Endothelial cell of umbilical vein (primary cell): ENCODE data around the gene SSTR5. TPM values are rescaled to one million over a fixed set of nuclear protein-coding genes. Genes with fewer than 3 reads are reported as not detected.
"Not testable (repeated sequence)": the region's sequence is repeated elsewhere in the genome, so short reads cannot be mapped to it uniquely, and the experiment has no call there.

Source experiments
- BruUV-seq: library from RNA; stranded (reverse); fragments of 400-500 nt; replicated peaks from 2 replicates; lab custom pipeline; 2021; lab: Mats Ljungman, UMichigan
- CTCF ChIA-PET: fragments of 300-600, 350-600 bp; sonication (Branson Sonifier 250); formaldehyde crosslinking; loops from one replicate; lab custom pipeline; 2021; ENCODE audit warnings: antibody characterized with exemption, inconsistent platforms; lab: Charles Lee
- POLR2A ChIA-PET: fragments of 300-600, 350-600 bp; sonication (Branson Sonifier 250); formaldehyde crosslinking; loops from one replicate; lab custom pipeline; 2021; ENCODE audit warnings: antibody characterized with exemption, inconsistent platforms; lab: Charles Lee
- DNase-seq: peaks from one replicate; pipeline ENCODE4 v3.0.0-alpha.2; 2011; ENCODE audit warnings: low read depth, low spot score
- FAIRE-seq: peaks from 2 replicates; lab custom pipeline; 2011; peaks lifted over from hg19 to GRCh38; lab: Jason Lieb, UNC
- H2AFZ ChIP-seq: 2 replicates; pipeline ENCODE4 v1.6.0; 2012; ENCODE audit warnings: low read depth, low read length, control low read depth, inconsistent platforms
- H3K27ac ChIP-seq: 2 replicates; pipeline ENCODE4 v1.5.1; 2011; ENCODE audit warnings: low read depth, mild to moderate bottlenecking, control low read depth, low read length, moderate library complexity; ENCODE audit not compliant: insufficient read depth
- H3K27me3 ChIP-seq, 2 experiments: 2 replicates each; pipeline versions ENCODE4 v1.6.0 to v1.6.1; 2011; ENCODE audit warnings: low read length in 2 of 2, mixed read lengths in 1 of 2; ENCODE audit not compliant: control insufficient read depth in 2 of 2, insufficient read depth in 2 of 2
- H3K36me3 ChIP-seq, 2 experiments: 2 replicates in 1 of 2; 3 replicates in 1 of 2; pipeline ENCODE4 v1.5.1; 2011; ENCODE audit warnings: low read length in 2 of 2, mild to moderate bottlenecking in 1 of 2, moderate library complexity in 1 of 2; ENCODE audit not compliant: control insufficient read depth in 2 of 2, insufficient read depth in 2 of 2; ENCODE audit errors: extremely low read depth in 1 of 2
- H3K4me1 ChIP-seq: 3 replicates; pipeline ENCODE4 v1.5.1; 2011; ENCODE audit warnings: mild to moderate bottlenecking, low read length; ENCODE audit not compliant: control insufficient read depth, insufficient read depth; ENCODE audit errors: extremely low read depth
- H3K4me2 ChIP-seq: 2 replicates; pipeline ENCODE4 v1.6.1; 2011; ENCODE audit warnings: low read length, control low read depth, mixed read lengths; ENCODE audit not compliant: insufficient read depth
- H3K4me3 ChIP-seq, 3 experiments: fragments of 200-600 bp in 1 of 3; sonication (generic), shearing (Covaris generic) in 1 of 3; replicated peaks in 1 of 3; 2 replicates each; pipeline ENCODE4 v1.5.1; 2011 to 2016; ENCODE audit warnings: control low read depth in 3 of 3, low read length in 3 of 3, mild to moderate bottlenecking in 2 of 3, inconsistent platforms in 1 of 3, low read depth in 1 of 3, moderate library complexity in 1 of 3; ENCODE audit not compliant: insufficient read depth in 1 of 3
- H3K79me2 ChIP-seq: 2 replicates; pipeline ENCODE4 v1.6.0; 2012; ENCODE audit warnings: low read length, inconsistent platforms; ENCODE audit not compliant: control insufficient read depth, insufficient read depth
- H3K9ac ChIP-seq: replicated peaks from 2 replicates; pipeline ENCODE3; 2011; ENCODE audit warnings: low read length, control low read depth; ENCODE audit not compliant: insufficient read depth; ENCODE audit errors: extremely low read depth
- H3K9me1 ChIP-seq: replicated peaks from 3 replicates; pipeline ENCODE4 v1.6.0; 2011; ENCODE audit warnings: mild to moderate bottlenecking, low read length; ENCODE audit not compliant: control insufficient read depth, insufficient read depth; ENCODE audit errors: extremely low read depth
- H3K9me3 ChIP-seq: replicated peaks from 2 replicates; pipeline ENCODE4 v1.5.1; 2012; ENCODE audit warnings: low read length, inconsistent platforms; ENCODE audit not compliant: control insufficient read depth, insufficient read depth
- H4K20me1 ChIP-seq: replicated peaks from 2 replicates; pipeline ENCODE3; 2011; ENCODE audit warnings: mild to moderate bottlenecking, low read length; ENCODE audit not compliant: control insufficient read depth, insufficient read depth; ENCODE audit errors: extremely low read depth
- EZH2 ChIP-seq: IDR thresholded peaks from 2 replicates; pipeline ENCODE4 v1.6.1; 2012; ENCODE audit warnings: borderline replicate concordance, low read depth, mild to moderate bottlenecking, moderate library complexity, low read length, inconsistent platforms; ENCODE audit not compliant: severe bottlenecking
- FOS ChIP-seq: IDR thresholded peaks from 2 replicates; pipeline ENCODE4 v1.6.1; 2011; ENCODE audit warnings: mild to moderate bottlenecking, low read length, moderate library complexity, borderline replicate concordance; ENCODE audit not compliant: insufficient read depth
- GATA2 ChIP-seq: IDR thresholded peaks from 2 replicates; pipeline ENCODE4 v1.7.0; 2011; ENCODE audit warnings: low read depth, mild to moderate bottlenecking, moderate library complexity, mixed read lengths, low read length; ENCODE audit not compliant: insufficient read length, insufficient read depth
- POLR2A ChIP-seq: IDR thresholded peaks from 2 replicates; pipeline ENCODE4 v1.6.1; 2012; ENCODE audit warnings: low read depth, mild to moderate bottlenecking, control low read depth, low read length
- POLR2AphosphoS5 ChIP-seq: IDR thresholded peaks from 2 replicates; pipeline ENCODE4 v1.6.1; 2012; ENCODE audit warnings: low read depth, mild to moderate bottlenecking, control low read depth, low read length, moderate library complexity; ENCODE audit not compliant: insufficient read depth
- dilution Hi-C: fragments of 300-500 bp; cut with MboI; formaldehyde crosslinking; loops from one replicate; pipeline ENCODE4 v1.15.0; 2019; ENCODE audit warnings: low sequenced_read_pairs; ENCODE audit not compliant: extremely low pct_ligation_motif_present
- intact Hi-C: fragments of 100-400 bp; cut with micrococcal nuclease; formaldehyde crosslinking; loops from one replicate; pipeline ENCODE4 v1.10.0; 2022
- polyA plus RNA-seq, 4 experiments: library from polyadenylated mRNA; depleted of rRNA in 3 of 4; stranded (reverse) in 3 of 4; unstranded in 1 of 4; fragments of >200 nt; gene quantifications; 2 replicates each; pipeline versions ENCODE4 v1.2.1 to v1.2.3, GENCODE V29; 2011 to 2012; ENCODE audit warnings: missing spikeins in 1 of 4
- total RNA-seq: library from RNA; stranded (reverse); gene quantifications from 2 replicates; pipeline ENCODE4 v1.2.3, GENCODE V29; 2021
- TF ChIP-seq, protein P1 (sequence below), 2 donors: IDR thresholded peaks; 1 replicate in 1 of 2; 2 replicates in 1 of 2; pipeline ENCODE4 v1.5.1; 2011; ENCODE audit warnings: low read length in 2 of 2, mild to moderate bottlenecking in 2 of 2, moderate library complexity in 2 of 2, control low read depth in 1 of 2, inconsistent platforms in 1 of 2, low read depth in 1 of 2; ENCODE audit not compliant: insufficient read depth in 1 of 2; ENCODE audit errors: extremely low read depth in 1 of 2

The SSTR5 gene
- total and polyA plus RNA-seq, 2 donors (not counting 3 experiments of a cell fraction or from before 2014, with no cell fraction given) = 0.24 to 0.52 TPM

DNA sequence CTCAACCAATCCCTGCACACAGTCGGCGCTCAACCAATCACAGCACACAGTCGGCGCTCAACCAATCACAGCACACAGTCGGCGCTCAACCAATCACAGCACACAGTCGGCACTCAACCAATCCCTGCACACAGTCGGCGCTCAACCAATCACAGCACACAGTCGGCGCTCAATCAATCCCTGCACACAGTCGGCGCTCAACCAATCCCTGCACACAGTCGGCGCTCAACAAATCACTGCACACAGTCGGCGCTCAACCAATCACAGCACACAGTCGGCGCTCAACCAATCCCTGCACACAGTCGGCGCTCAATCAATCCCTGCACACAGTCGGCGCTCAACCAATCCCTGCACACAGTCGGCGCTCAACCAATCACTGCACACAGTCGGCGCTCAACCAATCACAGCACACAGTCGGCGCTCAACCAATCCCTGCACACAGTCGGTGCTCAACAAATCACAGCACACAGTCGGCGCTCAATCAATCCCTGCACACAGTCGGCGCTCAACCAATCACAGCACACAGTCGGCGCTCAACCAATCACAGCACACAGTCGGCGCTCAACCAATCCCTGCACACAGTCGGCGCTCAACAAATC lies 20.2 kb downstream of the SSTR5 start:
- POLR2A ChIA-PET, FAIRE-seq, H3K27ac ChIP-seq, H3K9ac ChIP-seq, H3K27me3 ChIP-seq, DNase-seq, H3K36me3 ChIP-seq, dilution Hi-C loops, H3K9me3 ChIP-seq, intact Hi-C loops, BruUV-seq, H3K9me1 ChIP-seq, H3K79me2 ChIP-seq, H2AFZ ChIP-seq, H3K4me2 ChIP-seq, H3K4me3 ChIP-seq, H4K20me1 ChIP-seq: not testable (repeated sequence)
- peaks cover 14% of the 10 kb centered on the region for H3K4me1 ChIP-seq
- CTCF ChIA-PET = interaction anchor here (0.7 to 1.4 kb wide), 2 partner anchors 10 to 36 kb away, joined by 4 read pairs; no protein-coding TSS in a partner anchor

DNA sequence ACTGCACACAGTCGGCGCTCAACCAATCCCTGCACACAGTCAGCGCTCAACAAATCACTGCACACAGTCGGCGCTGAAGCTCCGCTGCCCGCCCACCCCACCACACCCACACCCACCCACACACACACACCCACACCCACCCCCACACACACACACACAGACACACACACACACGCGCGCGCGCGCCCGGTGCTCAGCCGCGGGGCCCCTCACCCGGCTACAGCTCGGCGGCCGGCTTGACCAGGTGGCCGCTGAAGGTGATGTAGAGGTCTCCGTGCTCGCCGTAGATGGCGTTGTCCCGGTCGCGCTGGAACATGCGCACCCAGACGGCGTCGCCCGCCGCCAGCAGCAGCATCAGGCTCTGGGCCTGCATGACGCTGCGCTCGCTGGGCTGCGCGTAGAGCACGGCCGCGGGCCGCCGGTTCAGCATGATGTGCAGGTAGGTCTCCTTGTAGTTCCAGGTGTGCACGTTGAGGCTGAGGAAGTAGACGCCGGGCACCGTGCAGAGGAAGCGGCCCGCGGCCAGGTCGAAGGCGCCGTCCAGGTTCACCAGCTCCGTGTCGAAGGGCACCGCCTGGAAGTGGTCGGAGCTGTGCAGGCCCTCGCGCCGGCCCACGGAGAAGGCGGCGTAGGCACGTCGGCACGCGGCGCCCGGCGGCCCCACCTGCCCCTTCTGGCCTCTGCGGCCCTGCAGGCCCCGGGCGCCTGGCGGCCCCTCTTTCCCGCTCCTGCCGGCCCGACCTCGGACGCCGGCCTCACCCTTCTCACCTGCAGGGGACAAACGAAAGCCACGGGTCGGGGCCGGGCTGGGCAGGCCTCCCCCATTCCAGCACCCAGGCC lies 21.0 kb downstream of the SSTR5 start:
- Histone ChIP-seq H3K4me3 (no peak overlapping the region), H3K9me1 (no peaks in the 10 kb centered on the region), H3K27ac (no peak overlapping the region), H3K36me3 (no peaks in the 10 kb centered on the region), H2AFZ (no peak overlapping the region), H3K79me2 (no peaks in the 10 kb centered on the region), H3K27me3 (no peaks in the 10 kb centered on the region), H3K9ac (no peak overlapping the region), H3K9me3 (no peaks in the 10 kb centered on the region), H3K4me2 (no peak overlapping the region), H4K20me1 (no peaks in the 10 kb centered on the region), H3K4me1 (peaks cover 7% of the 10 kb centered on the region)
- BruUV-seq = no TSS peak
- ChIA-PET CTCF (interaction anchor here (0.7 to 1.4 kb wide), 2 partner anchors 9 to 37 kb away, joined by 4 read pairs; no protein-coding TSS in a partner anchor), POLR2A (no interaction called here)
- TF ChIP-seq EZH2 = no peak
- no peak for TF ChIP-seq FOS
- no peak for TF ChIP-seq GATA2
- TF ChIP-seq, protein P1, sequence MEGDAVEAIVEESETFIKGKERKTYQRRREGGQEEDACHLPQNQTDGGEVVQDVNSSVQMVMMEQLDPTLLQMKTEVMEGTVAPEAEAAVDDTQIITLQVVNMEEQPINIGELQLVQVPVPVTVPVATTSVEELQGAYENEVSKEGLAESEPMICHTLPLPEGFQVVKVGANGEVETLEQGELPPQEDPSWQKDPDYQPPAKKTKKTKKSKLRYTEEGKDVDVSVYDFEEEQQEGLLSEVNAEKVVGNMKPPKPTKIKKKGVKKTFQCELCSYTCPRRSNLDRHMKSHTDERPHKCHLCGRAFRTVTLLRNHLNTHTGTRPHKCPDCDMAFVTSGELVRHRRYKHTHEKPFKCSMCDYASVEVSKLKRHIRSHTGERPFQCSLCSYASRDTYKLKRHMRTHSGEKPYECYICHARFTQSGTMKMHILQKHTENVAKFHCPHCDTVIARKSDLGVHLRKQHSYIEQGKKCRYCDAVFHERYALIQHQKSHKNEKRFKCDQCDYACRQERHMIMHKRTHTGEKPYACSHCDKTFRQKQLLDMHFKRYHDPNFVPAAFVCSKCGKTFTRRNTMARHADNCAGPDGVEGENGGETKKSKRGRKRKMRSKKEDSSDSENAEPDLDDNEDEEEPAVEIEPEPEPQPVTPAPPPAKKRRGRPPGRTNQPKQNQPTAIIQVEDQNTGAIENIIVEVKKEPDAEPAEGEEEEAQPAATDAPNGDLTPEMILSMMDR (IDR thresholded peaks at IDR 0.05; ENCODE audit: extremely low read depth in 1 of 2, insufficient read depth in 1 of 2, low read depth in 1 of 2, low read length in 2 of 2) = no peak
- TF ChIP-seq POLR2A = no peak
- TF ChIP-seq POLR2AphosphoS5 = no peak
- intact Hi-C loops = loop anchor here (2.0 kb wide), 1 partner anchor 37 kb away; no protein-coding TSS in a partner anchor
- FAIRE-seq (no peak), DNase-seq (no peak)
- dilution Hi-C loops = no loop called here
